IPS DF 6.9 (cell line): ENCODE results near the gene LRP1B.

Experiments used
- DNase-seq: peaks from one replicate; pipeline ENCODE4 v3.0.0-alpha.2; 2013; ENCODE audit warnings: low read depth, low spot score
- H3K27ac ChIP-seq: one replicate; pipeline ENCODE4 v1.5.1; 2013; ENCODE audit warnings: low read length, control low read depth
- H3K27me3 ChIP-seq: 2 replicates; pipeline ENCODE4 v1.6.1; 2013; ENCODE audit warnings: mild to moderate bottlenecking, low read length; ENCODE audit not compliant: control insufficient read depth, insufficient read depth
- H3K36me3 ChIP-seq: 2 replicates; pipeline ENCODE4 v1.6.1; 2013; ENCODE audit warnings: low read length; ENCODE audit not compliant: control insufficient read depth, insufficient read depth
- H3K4me1 ChIP-seq: 2 replicates; pipeline ENCODE4 v1.6.1; 2013; ENCODE audit warnings: low read length; ENCODE audit not compliant: control insufficient read depth, insufficient read depth
- H3K4me3 ChIP-seq: 2 replicates; pipeline ENCODE4 v1.5.1; 2013; ENCODE audit warnings: mild to moderate bottlenecking, low read length
- H3K9me3 ChIP-seq: 2 replicates; pipeline ENCODE4 v1.6.1; 2013; ENCODE audit warnings: low read length, inconsistent platforms; ENCODE audit not compliant: control insufficient read depth, insufficient read depth
- WGBS: extraction: QIAGEN DNeasy Blood & Tissue Kit; methylation state at CpG from one replicate; pipeline ENCODE4 v1.1.7; 2013; ENCODE audit warnings: mixed read lengths, missing lambda C conversion rate; ENCODE audit not compliant: insufficient read length, insufficient coverage; 5-methylcytosine and 5-hydroxymethylcytosine counted together

Gene LRP1B

GRCh38 chr2:140891614-140892212 is 1239.1 kb downstream of the LRP1B start:
- H3K27me3 ChIP-seq = no peaks in the 10 kb centered on the region
- H3K27ac ChIP-seq = no peak overlapping the region
- no CpG with 5 or more reads among the region's 1 CpG for WGBS
- H3K4me1 ChIP-seq = no peaks in the 10 kb centered on the region; the same call in 1 of the 2 replicates
- H3K36me3 ChIP-seq = no peaks in the 10 kb centered on the region
- no peaks in the 10 kb centered on the region for H3K9me3 ChIP-seq
- no peak overlapping the region for H3K4me3 ChIP-seq
- no peak for DNase-seq

GRCh38 chr2:140882671-140883620 is 1247.9 kb downstream of the LRP1B start:
- H3K36me3 ChIP-seq = no peaks in the 10 kb centered on the region
- no peaks in the 10 kb centered on the region for H3K9me3 ChIP-seq
- no peak overlapping the region for H3K4me3 ChIP-seq
- peaks cover 1% of the 10 kb centered on the region; the same call in 1 of the 2 replicates for H3K4me1 ChIP-seq
- no peaks in the 10 kb centered on the region for H3K27me3 ChIP-seq
- no peak for DNase-seq
- no peak overlapping the region for H3K27ac ChIP-seq
- WGBS = no CpG with 5 or more reads among the region's 5 CpGs

GRCh38 chr2:140880573-140880972 is 1250.2 kb downstream of the LRP1B start:
- no CpG with 5 or more reads among the region's 1 CpG for WGBS
- DNase-seq = no peak
- Histone ChIP-seq H3K27ac (no peak overlapping the region), H3K36me3 (no peaks in the 10 kb centered on the region), H3K27me3 (no peaks in the 10 kb centered on the region), H3K4me1 (peaks cover 1% of the 10 kb centered on the region; the same call in 1 of the 2 replicates), H3K9me3 (no peaks in the 10 kb centered on the region), H3K4me3 (no peak overlapping the region)

GRCh38 chr2:140876015-140876414 is 1254.8 kb downstream of the LRP1B start:
- no peak for DNase-seq
- no peak overlapping the region for H3K4me3 ChIP-seq
- no peaks in the 10 kb centered on the region for H3K36me3 ChIP-seq
- WGBS = no CpG with 5 or more reads among the region's 1 CpG
- no peaks in the 10 kb centered on the region for H3K9me3 ChIP-seq
- no peak overlapping the region for H3K27ac ChIP-seq
- H3K27me3 ChIP-seq = no peaks in the 10 kb centered on the region
- H3K4me1 ChIP-seq = no peaks in the 10 kb centered on the region

GRCh38 chr2:140873915-140874531 is 1256.8 kb downstream of the LRP1B start:
- DNase-seq = no peak
- H3K4me3 ChIP-seq = no peak overlapping the region
- no peaks in the 10 kb centered on the region for H3K9me3 ChIP-seq
- H3K4me1 ChIP-seq = no peaks in the 10 kb centered on the region
- H3K27me3 ChIP-seq = no peaks in the 10 kb centered on the region
- H3K36me3 ChIP-seq = no peaks in the 10 kb centered on the region
- no peak overlapping the region for H3K27ac ChIP-seq

- DNase-seq = no peak
- H3K4me1 ChIP-seq = no peaks in the 10 kb centered on the region
- no peak overlapping the region for H3K4me3 ChIP-seq
- H3K36me3 ChIP-seq = no peaks in the 10 kb centered on the region
- H3K27me3 ChIP-seq = no peaks in the 10 kb centered on the region
- no peaks in the 10 kb centered on the region for H3K9me3 ChIP-seq
- no peak overlapping the region for H3K27ac ChIP-seq
Measured at GRCh38 chr2:140869925-140870324, 1260.9 kb downstream of the LRP1B start.

- no peaks in the 10 kb centered on the region for H3K9me3 ChIP-seq
- no peaks in the 10 kb centered on the region for H3K27me3 ChIP-seq
- no CpG with 5 or more reads among the region's 3 CpGs for WGBS
Measured at GRCh38 chr2:140869107-140869506, 1261.7 kb downstream of the LRP1B start.

GRCh38 chr2:140865837-140866236 is 1265.0 kb downstream of the LRP1B start:
- no peak for DNase-seq
- WGBS = no CpG with 5 or more reads among the region's 3 CpGs
- Histone ChIP-seq H3K4me1 (no peaks in the 10 kb centered on the region), H3K4me3 (no peak overlapping the region), H3K27me3 (no peaks in the 10 kb centered on the region), H3K36me3 (no peaks in the 10 kb centered on the region), H3K9me3 (no peaks in the 10 kb centered on the region), H3K27ac (no peak overlapping the region)

More at GRCh38 chr2:140869107-140869506, 1261.7 kb downstream of the LRP1B start:
- Histone ChIP-seq H3K27ac (no peak overlapping the region), H3K4me3 (no peak overlapping the region), H3K36me3 (no peaks in the 10 kb centered on the region), H3K4me1 (no peaks in the 10 kb centered on the region)
- no peak for DNase-seq

GRCh38 chr2:140863713-140864112 is 1267.1 kb downstream of the LRP1B start:
- H3K4me3 ChIP-seq = no peak overlapping the region
- H3K9me3 ChIP-seq = no peaks in the 10 kb centered on the region
- 100% methylated on average over 1 of the region's 2 CpGs for WGBS
- H3K27ac ChIP-seq = no peak overlapping the region
- DNase-seq = no peak
- H3K36me3 ChIP-seq = no peaks in the 10 kb centered on the region
- no peaks in the 10 kb centered on the region for H3K4me1 ChIP-seq
- no peaks in the 10 kb centered on the region for H3K27me3 ChIP-seq

GRCh38 chr2:140862181-140862580 is 1268.6 kb downstream of the LRP1B start:
- Histone ChIP-seq H3K36me3 (no peaks in the 10 kb centered on the region), H3K27me3 (no peaks in the 10 kb centered on the region), H3K9me3 (no peaks in the 10 kb centered on the region), H3K27ac (no peak overlapping the region), H3K4me3 (no peak overlapping the region), H3K4me1 (no peaks in the 10 kb centered on the region)
- no peak for DNase-seq
- WGBS = no CpG with 5 or more reads among the region's 2 CpGs
